WERI-Rb-1 (cell line): ENCODE data around the gene AAK1.

Experiments
- DNase-seq: peaks from one replicate; pipeline ENCODE4 v3.0.0-alpha.2; 2020
- H3K27ac ChIP-seq: fragments of 250-450 bp; sonication (Bioruptor Pico); 2 replicates; pipeline ENCODE4 v1.5.1; 2020; ENCODE audit warnings: mild to moderate bottlenecking, moderate library complexity
- H3K27me3 ChIP-seq: fragments of 250-450 bp; sonication (Bioruptor Pico); 2 replicates; pipeline ENCODE4 v1.5.1; 2021; ENCODE audit warnings: mild to moderate bottlenecking, low read depth, moderate library complexity; ENCODE audit not compliant: insufficient read depth, severe bottlenecking
- H3K36me3 ChIP-seq: fragments of 250-450 bp; sonication (Bioruptor Pico); 2 replicates; pipeline ENCODE4 v1.5.1; 2020; ENCODE audit warnings: mild to moderate bottlenecking, moderate library complexity
- H3K4me3 ChIP-seq: 2 replicates; pipeline ENCODE4 v1.5.1; 2011; ENCODE audit warnings: low read depth, mild to moderate bottlenecking, control low read depth, low read length
- H3K9me3 ChIP-seq: fragments of 250-450 bp; sonication (Bioruptor Pico); 2 replicates; pipeline ENCODE4 v1.5.1; 2021; ENCODE audit warnings: mild to moderate bottlenecking, moderate library complexity; ENCODE audit not compliant: severe bottlenecking
- TF ChIP-seq, protein P1 (sequence below): IDR thresholded peaks from 2 replicates; pipeline ENCODE4 v1.5.1; 2011; ENCODE audit warnings: low read depth, mild to moderate bottlenecking, control low read depth, inconsistent platforms, low read length

Gene AAK1

GRCh38 chr2:69583321-69583833, 60.2 kb downstream of the AAK1 start:
- no peak for DNase-seq
- Histone ChIP-seq H3K4me3 (no peak overlapping the region), H3K9me3 (no peaks in the 10 kb centered on the region), H3K36me3 (no peaks in the 10 kb centered on the region), H3K27ac (no peak overlapping the region), H3K27me3 (no peaks in the 10 kb centered on the region)
- TF ChIP-seq, protein P1, sequence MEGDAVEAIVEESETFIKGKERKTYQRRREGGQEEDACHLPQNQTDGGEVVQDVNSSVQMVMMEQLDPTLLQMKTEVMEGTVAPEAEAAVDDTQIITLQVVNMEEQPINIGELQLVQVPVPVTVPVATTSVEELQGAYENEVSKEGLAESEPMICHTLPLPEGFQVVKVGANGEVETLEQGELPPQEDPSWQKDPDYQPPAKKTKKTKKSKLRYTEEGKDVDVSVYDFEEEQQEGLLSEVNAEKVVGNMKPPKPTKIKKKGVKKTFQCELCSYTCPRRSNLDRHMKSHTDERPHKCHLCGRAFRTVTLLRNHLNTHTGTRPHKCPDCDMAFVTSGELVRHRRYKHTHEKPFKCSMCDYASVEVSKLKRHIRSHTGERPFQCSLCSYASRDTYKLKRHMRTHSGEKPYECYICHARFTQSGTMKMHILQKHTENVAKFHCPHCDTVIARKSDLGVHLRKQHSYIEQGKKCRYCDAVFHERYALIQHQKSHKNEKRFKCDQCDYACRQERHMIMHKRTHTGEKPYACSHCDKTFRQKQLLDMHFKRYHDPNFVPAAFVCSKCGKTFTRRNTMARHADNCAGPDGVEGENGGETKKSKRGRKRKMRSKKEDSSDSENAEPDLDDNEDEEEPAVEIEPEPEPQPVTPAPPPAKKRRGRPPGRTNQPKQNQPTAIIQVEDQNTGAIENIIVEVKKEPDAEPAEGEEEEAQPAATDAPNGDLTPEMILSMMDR = no peak

DNA sequence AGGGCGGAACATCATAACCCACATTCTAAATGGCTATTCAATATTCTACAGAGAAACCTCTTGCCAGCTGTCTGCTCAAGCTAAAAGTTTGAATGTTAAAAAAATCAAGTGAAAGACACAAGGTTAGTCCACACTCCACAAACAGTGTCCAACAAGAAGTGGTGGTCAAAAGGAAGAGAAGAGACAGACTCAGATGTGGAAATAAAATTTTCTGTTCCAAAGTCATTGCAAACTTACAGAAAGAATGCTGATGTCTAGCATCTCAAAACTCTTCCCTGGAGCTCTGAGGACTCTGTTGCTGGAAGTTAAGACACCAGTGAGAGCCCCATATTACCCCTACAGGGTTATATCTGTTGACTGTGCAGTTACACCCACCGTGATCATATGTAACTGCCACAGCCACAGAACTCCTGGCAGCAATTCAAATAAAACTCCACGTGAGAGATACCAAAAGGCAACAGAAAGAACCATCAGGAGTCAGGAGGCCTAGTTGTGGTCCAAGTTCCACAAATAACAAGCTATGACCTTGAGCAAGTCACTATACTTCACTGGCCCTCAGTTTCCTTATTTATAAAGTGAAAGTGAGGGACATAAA, 60.9 kb downstream of the AAK1 start:
- no peak overlapping the region for H3K27ac ChIP-seq
- H3K27me3 ChIP-seq = no peaks in the 10 kb centered on the region
- TF ChIP-seq, protein P1 = no peak
- H3K9me3 ChIP-seq = no peaks in the 10 kb centered on the region
- no peak for DNase-seq
- no peaks in the 10 kb centered on the region for H3K36me3 ChIP-seq
- H3K4me3 ChIP-seq = no peak overlapping the region

DNA sequence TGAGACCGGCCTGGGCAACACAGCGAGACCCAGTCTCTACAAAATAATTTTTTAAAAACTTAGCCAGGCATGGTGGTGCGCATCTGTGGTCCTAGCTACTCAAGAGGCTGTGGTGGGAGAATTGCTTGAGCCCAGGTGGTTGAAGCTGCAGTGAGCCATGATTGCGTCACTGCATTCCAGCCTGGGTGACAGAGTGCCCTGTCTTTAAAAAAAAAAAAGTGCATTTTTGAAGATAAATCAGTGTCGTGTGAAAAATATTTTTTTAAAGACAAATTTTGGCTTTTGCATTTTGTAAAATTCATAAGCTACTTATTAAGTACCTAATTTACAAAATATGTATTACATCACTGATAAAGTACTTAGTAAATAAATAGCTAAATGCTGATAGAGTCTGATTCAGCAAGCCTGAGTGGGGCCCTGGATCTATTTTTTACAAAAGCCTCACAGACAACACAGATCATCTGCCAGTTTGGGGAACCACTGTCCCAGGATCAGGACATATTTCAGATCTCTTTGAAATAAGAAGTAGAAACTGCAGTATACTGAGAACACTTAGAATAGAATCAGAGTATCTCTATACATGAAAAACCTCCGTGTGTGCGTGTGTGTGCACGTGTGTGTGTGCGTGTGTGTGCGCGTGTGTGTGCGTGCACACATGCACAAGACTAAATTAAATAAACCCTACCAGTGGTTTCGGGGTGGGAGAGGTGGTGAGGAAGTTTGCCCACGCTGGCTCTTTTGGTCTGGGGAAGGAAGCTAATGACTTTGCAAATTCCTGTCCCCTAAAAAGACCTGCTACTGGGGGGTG, 61.6 kb downstream of the AAK1 start:
- TF ChIP-seq, protein P1 = no peak
- Histone ChIP-seq H3K4me3 (no peak overlapping the region), H3K36me3 (no peaks in the 10 kb centered on the region), H3K9me3 (no peaks in the 10 kb centered on the region), H3K27ac (no peak overlapping the region), H3K27me3 (no peaks in the 10 kb centered on the region)
- DNase-seq = no peak

GRCh38 chr2:69580486-69580885, 63.1 kb downstream of the AAK1 start:
- Histone ChIP-seq H3K27me3 (no peaks in the 10 kb centered on the region), H3K27ac (no peak overlapping the region), H3K4me3 (no peak overlapping the region), H3K9me3 (no peaks in the 10 kb centered on the region), H3K36me3 (no peaks in the 10 kb centered on the region)
- TF ChIP-seq, protein P1 = no peak
- DNase-seq = no peak

DNA sequence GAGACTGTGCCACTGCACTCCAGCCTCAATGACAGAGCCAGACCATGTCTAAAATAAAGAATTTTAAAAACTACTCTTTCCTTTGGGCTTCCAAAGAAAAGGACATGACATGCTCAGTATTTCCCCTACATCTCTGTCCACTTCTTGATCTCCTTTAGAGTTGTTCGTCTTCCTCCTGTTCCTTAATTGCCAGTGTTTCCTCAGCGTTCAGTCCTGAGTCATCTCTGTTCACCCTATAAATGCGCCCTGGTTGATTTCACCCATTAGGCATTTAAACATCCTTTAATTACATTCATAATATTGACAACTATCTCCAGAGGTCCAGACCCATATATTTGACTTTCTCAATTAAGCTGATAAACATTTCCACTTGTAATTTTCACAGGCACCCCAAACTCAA, 64.0 kb downstream of the AAK1 start:
- Histone ChIP-seq H3K27me3 (no peaks in the 10 kb centered on the region), H3K4me3 (no peak overlapping the region), H3K36me3 (no peaks in the 10 kb centered on the region), H3K27ac (no peak overlapping the region), H3K9me3 (no peaks in the 10 kb centered on the region)
- no peak for DNase-seq
- TF ChIP-seq, protein P1 = no peak
